HG03039 (cell line): Measurements from ENCODE around the gene DNAJC15.

Experiments
- ATAC-seq: cut with Tn5 transposase; IDR thresholded peaks from one replicate; pipeline ENCODE4 v1.9.1; 2021; ENCODE audit warnings: mild to moderate bottlenecking, moderate library complexity; ENCODE audit not compliant: unreplicated experiment

The DNAJC15 gene

GRCh38 chr13:43123856-43124255 is 100.5 kb downstream of the DNAJC15 start:
- no peak for ATAC-seq

GRCh38 chr13:43124490-43124889 is 101.1 kb downstream of the DNAJC15 start:
- no peak for ATAC-seq

GRCh38 chr13:43126420-43126819 is 103.0 kb downstream of the DNAJC15 start:
- ATAC-seq = no peak

- ATAC-seq = no peak
Measured at GRCh38 chr13:43127103-43127798, 103.9 kb downstream of the DNAJC15 start.

- no peak for ATAC-seq
Measured at GRCh38 chr13:43127827-43128226, 104.4 kb downstream of the DNAJC15 start.

- ATAC-seq = no peak
Measured at GRCh38 chr13:43128504-43128961, 105.1 kb downstream of the DNAJC15 start.

DNA sequence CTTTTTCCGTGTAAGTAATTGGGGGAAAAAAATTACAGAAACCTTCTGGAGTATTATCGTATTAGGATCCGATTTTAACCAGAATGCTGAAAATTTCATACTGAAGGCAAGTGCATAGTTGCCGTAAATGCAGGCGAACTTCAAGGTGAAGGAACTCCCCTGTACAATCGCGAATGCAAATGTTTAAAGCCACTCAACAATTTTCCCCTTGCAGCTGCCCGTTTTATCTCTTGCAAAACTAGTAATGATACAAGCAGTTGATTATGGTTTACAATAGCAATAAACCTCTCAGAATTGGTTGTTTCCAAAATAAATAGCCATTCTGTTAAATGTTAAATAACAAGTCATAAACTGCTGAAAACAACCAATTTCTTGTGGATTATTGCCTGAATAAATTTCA is 105.7 kb downstream of the DNAJC15 start:
- ATAC-seq = no peak

GRCh38 chr13:43129511-43130110 is 106.2 kb downstream of the DNAJC15 start:
- no peak for ATAC-seq

DNA sequence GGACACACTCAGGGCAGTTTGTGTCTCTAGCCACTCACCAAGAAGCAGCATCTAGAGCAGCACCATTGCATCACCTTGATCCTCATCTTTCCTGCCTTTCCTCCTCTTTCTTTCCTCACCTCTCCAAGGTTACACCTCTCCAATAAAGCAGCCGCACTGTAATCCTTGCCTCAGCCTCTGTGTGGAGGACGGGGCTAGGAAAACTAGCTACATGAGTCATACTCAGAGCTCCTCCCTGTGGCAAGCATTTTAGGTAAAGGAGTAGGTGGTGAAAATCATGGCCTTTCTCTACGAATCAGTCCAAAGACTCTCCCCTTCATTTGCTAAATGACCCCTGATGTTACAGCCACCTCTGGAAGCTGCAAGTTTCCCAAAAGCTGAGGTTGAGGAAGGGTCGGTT is 108.9 kb downstream of the DNAJC15 start:
- ATAC-seq = no peak

DNA sequence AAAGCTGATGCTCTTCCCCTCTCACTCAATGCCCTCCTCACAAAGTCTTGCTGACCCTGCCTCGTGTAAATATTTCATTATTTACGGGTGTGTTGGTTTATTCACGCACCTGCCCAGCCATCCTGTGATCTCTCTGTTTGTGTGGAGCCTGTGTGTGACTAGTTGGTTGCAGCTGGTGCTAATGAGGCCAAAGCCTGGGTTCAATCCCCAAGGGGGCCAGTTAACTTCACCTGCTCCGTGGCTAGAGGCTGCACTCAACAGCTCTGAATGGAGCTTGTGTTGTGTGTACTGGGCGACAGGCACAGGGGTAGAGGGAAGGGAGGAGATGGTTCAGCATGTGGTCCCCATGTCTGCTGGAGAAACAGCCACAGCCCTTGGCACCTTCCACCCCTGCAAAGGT is 109.5 kb downstream of the DNAJC15 start:
- ATAC-seq = no peak

- ATAC-seq = no peak
Measured at GRCh38 chr13:43133792-43134191, 110.4 kb downstream of the DNAJC15 start.

DNA sequence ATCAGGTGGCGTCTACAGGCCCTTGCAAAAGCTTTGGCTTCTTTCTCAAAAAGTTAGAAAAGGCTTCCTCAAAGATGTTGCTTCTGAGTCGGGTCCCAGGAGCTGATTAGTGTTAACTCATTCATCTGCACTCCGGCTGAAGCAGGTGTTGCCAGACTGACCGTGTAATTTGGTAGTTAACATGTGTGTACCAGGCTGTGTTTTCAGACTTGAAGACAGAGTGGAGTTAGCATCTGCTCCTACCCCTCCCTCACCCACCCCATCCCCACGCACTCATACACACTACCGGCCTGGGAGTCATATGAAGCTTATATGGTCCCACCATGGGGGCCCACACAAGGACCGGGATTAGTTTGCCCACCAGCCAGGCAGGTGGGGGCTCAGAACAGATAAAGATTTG is 111.5 kb downstream of the DNAJC15 start:
- ATAC-seq = no peak

DNA sequence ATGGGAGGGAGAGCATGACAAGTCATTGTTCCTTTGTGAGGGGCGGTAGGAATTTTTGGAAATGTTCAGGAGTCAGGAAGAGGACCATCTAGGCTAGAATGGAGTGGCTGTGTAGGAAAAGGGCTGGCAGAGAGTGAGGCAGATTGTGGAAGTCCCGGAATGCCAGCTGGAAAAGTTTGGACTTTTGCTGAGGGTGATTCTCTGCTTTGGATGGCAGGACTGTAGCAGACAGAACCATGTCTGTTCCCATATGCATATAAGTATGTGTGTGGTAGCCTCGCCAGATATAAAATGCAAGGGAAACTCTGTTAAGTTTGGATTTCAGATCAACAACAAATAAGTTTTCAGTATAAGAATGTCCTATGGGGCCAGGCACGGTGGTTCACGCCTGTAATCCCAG is 112.1 kb downstream of the DNAJC15 start:
- ATAC-seq = no peak

- ATAC-seq = no peak
Measured at GRCh38 chr13:43136920-43137575, 113.7 kb downstream of the DNAJC15 start.

DNA sequence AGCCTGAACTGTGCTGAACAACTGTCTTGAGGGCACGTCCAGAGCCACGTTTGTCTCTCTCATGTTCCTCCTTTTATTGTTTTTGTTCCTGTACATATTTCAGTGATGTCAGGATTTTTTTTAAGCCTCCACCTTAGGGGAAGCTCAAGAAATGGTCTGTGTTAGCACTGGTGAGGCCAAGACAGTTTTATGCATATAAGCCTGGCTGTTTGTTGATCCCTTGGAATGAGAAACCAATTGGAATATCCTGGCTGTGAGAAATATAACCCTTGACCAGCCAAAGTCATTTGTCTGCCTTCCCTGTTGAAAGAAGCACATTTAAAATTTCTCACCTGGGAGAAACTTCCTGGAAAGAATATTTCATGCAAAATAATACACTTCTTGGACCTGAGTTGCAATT is 115.8 kb downstream of the DNAJC15 start:
- ATAC-seq = no peak

- ATAC-seq = no peak
Measured at GRCh38 chr13:43139921-43140320, 116.5 kb downstream of the DNAJC15 start.

GRCh38 chr13:43140985-43141384 is 117.6 kb downstream of the DNAJC15 start:
- no peak for ATAC-seq

DNA sequence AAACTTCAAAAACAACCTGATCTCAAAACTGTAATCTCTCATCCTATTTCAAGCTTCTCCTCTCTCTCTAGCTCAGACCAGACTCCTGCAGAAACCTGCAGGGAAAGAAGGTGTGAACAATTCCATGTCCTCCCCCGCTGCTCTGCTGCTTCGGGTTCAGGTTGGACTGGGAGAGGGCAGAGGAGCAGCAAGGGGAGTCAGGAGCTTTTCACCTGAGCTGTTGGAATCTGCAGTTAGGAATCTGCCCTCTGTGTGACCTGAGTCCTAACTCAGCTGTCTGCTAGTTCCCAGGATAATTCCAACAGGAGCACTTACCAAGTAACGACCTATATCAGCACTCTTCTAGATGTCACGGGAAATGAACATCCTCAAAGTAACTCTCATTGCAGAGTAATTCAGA is 118.3 kb downstream of the DNAJC15 start:
- ATAC-seq = no peak

DNA sequence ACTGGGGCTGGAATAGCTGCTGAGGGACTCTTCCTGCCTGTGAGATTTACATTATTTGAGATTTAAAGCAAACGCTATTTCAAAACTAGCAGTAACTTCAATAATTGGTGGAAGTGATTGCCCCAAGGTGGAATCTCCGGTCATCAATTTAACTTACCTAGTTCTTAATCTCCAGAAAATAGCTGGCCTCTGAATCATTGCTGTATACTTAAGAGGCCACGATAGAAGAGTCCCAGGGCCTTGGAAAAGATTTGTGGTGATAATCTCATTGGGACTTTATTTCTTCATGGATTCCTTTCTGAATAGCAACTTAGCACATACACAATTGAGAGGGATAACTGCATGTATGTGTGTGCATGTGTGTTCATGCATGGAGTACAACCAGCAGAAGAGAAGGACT is 120.2 kb downstream of the DNAJC15 start:
- ATAC-seq = no peak

DNA sequence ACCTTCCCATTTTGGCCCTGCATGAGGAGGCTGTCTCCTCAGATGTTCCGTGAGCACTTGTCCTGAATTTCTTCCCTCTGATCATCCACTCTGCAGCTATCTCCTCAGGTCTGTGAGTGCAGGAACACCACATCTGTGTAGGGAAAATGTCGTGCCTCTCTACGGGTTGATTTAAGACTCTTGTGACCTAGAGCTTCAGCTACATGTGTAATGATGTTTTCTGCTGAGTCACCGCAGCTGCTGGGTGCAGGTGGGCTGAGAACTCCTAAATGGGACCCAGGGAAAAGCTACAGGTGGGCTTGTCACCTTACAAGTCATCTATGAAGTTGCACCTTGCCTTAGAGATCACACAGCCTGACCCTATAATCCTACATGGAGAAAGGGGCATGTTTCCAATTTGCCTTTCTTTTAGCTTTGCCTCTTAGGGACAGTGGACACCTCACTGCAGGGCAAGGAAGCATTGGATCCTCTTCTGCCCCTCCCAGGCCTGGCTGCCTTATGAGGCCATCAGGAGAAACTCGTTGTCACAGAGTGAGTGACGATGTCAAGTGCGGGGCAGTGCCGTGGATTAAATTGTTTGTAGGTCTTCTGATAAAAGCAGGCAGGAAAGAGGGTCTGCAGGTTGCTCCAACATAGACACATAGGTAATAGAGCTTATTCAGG is 122.3 kb downstream of the DNAJC15 start:
- no peak for ATAC-seq

DNA sequence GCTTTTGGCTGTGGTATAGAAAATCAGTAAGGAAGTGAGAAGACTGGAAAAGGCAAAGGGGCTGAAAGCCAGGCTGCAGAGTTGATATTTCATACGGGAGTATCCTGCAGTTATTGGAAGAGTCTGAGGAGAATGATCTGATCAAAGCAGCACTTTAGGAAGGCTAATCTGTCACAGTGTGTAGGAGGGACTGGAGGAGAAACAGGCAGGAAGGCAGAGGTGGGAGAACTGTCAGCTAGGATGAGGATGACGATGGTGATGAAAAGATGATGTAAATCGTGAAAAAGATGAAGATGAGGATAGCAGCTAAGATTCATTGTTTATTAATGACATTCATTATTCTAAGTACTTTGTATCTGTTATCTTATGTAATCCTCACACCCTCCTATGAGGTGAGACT is 123.0 kb downstream of the DNAJC15 start:
- no peak for ATAC-seq
